GM19328 (cell line): ENCODE data around the gene RERE.

Experiments used
- ATAC-seq: cut with Tn5 transposase; IDR thresholded peaks from one replicate; pipeline ENCODE4 v1.9.1; 2021; ENCODE audit warnings: mild to moderate bottlenecking, moderate library complexity; ENCODE audit not compliant: unreplicated experiment

Gene RERE

DNA sequence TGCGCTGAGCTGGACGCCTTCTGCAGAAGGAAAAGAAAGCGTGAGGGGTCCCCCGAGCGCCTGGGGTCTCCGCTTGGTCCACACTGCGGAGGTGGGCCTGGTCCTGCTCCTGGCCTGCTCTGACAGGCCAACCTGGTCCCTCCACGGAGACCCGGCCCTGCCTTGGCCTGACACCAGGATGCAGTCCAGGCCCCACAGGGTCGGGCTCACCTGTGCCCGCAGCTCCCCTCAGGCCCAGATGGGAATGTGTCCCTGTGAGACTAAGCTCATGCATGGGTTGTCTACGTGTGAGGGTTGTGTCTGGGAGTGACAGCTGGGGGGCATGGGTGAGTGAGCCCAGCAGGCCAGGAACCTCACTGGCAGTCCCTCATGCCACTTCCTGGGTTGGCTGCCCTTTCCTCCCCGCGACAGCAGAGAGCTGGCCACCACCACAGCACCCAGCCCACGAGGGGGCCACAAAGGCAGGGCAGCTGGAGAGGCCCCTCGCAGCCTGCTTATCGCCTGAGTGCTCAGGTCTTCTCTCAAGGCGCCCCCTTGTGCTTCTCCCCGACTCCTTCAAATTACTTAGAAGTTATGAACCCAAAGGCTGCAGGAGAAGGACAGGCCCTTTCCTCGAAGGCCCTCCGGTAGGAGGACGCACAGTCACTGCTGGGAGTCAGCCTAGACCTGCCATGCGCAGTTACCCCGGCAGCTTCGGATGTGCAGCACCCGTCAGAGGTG lies 458.4 kb downstream of the RERE start:
- ATAC-seq = no peak

DNA sequence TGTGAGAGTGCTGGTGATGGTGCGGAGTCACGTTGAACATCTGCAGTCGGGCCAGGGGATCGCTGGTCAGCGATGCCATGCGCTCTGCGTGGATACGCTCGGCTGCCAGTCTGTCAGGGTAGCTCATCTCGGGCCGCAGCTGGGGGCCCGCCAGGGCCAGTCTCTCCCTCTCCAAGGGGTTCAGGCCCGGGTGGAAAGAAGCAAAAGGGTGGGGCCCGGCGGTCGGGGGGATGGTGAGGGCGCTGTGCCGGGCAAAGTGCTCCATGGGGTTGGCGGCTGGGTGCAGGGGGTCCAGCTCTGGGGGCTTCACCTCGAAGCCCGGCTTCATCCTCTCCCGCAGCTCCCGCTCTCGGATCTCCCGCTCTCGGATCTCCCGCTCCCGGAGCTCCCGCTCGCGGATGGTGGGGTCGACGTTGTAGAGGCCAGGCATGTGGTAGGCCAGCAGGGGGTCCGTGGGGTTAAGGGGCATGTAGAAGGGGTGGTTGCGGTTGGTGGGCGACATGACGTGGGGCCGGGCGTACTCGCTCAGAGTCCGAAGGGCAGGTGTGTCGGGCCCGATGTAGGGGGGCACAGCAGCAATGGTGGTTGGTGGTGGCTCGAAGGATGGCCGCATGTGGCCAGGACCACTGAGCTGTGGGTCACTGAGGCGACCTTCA lies 459.1 kb downstream of the RERE start:
- no peak for ATAC-seq

DNA sequence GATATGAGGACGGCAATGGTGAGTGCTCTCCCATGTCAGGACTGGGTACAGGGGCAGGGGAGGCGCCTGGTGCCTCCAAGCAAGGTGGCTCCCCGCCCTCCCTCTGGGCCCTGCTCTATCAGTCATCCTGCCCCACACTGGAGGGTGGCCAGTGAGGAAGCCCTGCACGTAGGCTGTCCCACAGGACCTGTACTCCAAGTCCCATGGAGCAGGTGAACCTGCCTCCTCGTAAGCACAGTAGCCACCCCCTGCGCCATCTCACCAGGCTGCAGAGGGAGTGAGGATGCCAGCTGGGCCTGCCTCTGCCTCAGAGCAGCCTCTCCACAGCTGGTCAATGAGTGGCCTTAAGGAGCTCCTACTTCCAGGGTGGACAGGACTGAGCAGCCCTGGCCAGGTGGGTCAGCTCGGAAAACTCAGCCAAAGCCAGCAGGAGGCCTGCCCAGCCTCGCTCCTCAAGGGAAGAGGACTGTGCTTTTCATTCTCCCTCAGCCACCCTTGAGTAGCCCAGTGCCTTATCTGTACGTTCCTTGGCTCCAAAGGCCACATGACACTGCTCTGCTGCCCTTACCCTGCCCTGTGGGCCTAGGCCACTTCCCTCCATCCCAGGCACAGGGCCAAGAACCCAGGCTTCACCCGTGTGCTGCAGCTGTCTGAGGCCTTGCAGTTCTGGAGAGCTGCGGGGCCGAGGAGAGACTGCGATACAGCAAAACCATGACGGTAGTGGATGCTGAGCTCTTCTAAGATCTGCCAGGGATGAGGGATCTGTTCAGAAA lies 459.9 kb downstream of the RERE start:
- ATAC-seq = no peak

DNA sequence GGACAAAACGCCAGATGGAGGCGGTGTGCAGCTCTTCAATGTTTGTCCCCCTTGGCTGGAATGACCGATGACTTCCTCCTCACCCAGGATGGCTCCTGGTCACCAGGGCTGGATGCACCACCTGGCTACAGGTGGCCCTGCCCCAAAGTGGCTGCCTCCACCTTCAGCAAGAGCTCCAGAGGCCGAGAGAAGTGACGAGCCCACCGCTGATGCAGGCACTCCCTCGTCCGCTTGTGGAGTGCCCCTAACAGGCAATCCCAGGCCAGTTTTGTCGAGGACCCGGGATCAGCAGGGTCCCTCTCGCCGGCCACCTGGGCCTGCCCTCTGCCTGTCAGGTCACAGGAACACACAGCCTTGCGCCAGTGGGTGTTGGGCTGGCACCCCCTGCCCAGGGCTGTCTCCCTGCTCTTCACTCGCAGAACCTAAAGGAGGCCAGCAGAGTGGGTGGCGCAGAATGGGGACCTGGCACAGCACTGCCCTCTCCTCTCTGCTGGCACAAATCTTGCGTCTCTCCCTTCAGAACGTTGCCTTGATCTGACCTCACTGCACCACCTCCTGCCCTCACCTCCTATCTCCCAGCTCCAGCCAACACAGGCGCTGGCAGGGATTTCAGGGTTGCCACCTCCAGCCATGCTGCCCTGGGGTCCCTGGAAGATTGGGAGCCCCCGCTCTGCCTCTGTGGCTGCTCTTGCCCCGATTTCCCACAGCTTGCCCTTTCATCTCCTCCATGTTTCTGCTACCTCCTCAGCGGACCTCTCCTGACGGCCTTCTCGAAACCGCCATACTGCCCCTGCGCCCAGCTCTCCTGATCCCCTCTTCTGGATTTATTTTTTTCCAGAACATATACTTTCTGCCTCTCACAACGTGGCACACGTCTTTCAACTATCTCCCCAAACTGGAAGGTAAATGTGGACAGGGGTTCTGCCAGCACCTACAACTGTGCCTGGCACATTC lies 460.9 kb downstream of the RERE start:
- ATAC-seq = no peak

DNA sequence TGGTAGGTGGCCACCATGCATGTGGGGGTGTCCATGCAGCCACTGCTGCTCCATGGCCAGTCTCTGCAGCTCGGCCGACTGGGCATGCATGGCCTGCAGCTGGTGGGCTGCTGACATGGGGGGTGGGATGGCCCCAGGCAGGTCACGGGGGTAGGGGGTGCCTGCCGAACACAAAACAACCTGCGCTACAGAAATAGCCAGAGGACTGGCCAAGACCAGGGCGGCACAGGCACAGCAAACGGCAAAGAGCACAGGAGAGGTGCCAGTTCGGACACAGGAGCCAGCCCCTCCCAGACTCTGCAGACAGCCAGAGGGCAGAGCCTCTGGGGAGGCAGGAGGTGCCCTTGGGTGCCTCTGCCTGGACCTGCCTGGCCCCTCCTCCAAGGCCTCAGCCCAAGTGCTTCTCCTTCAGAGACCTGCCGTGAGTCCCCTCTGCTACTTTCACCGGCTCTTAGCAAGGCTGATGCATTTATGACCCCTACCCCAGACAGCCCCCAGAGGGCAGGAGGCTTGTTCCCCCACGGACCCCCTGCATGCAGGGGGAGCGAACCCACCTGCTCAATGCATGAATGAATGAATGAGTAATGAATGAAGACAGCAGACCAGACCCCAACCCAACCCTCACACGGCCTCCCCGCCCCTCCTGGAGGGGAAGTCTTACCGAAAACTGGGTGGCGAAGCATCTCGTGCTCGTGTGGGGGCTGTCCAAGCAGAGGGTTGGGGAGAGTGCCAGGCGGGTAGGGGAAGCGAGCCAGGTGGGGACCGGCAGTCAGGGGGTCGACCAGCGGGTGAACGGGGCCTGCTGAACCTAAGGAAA lies 461.8 kb downstream of the RERE start:
- ATAC-seq = no peak

DNA sequence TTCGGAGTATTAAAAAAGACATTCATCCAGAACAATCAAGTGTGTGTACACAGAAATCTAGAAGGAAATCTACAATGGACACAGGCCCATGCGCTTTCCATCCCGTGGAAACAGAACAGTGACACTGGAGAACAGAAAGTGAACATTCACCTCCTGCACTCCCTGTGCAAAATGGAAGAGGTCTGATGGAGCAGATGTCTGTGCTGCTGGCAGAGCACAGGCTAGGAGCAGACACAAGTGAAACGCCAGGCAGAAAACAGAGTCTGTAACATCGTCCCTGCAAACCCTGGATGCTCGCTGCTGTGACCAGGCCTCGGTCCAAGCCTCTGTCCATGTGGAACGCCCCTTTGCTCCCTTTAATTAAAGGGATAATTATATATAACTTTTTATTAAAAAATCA lies 463.4 kb downstream of the RERE start:
- no peak for ATAC-seq

DNA sequence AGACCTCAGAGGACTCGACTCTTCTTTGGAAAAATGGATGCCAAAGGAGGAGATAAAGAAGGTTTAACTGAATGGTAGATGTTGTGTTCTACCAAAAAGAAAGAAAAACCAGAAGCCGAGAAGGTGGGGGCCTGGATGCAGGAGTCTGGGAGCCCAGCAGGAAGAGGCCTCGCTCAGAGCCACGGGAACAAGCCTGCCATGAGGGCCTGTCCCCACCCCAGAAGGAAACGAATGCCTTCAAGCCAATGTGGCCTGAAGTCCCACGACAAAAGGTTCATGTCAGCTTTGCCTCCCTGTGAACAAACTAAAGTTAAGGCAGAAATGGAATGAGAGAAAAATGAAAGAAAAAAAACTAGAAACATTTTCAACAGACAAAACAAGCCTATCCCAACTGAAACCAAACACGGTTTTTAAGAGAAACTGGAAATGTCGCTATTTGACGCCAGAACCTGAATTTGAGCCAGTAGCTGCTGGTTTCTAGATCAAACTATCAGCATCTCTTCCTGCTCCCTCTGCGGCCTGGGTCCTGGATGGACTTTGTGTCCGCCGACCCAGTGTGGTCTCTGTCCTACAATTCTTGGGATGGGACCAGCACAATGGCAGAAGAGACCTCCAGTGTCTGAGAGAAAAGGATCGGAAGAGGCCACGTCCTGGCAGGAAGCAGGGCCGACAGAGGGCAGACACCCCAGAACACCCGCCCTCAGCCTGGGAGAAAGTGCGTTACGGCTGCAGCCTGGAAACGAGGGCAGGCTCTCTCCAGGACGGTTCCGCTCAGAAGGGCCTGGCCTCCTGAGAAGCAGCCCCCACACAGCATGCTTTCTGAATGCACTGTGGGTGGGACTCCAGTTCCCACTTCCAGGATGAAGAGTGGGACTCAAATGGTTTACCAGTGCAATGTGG lies 464.3 kb downstream of the RERE start:
- no peak for ATAC-seq

DNA sequence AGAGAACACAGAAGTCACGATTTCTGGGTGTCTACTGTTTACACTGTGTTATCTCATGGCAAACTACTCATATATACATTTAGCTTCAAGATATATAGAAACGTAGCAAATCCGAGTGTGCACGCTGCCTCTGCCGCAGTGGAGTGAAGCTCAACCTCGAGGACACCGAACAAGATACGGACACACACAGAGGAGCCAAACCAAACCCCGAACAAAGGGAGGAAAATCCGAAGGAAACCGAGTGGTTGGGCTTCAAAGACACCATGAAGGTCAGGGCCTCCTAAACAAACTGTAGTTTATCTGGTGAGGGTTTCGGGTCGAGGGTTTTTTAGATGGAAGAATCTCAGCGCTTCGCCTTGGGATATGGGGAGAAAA lies 465.0 kb downstream of the RERE start:
- no peak for ATAC-seq

DNA sequence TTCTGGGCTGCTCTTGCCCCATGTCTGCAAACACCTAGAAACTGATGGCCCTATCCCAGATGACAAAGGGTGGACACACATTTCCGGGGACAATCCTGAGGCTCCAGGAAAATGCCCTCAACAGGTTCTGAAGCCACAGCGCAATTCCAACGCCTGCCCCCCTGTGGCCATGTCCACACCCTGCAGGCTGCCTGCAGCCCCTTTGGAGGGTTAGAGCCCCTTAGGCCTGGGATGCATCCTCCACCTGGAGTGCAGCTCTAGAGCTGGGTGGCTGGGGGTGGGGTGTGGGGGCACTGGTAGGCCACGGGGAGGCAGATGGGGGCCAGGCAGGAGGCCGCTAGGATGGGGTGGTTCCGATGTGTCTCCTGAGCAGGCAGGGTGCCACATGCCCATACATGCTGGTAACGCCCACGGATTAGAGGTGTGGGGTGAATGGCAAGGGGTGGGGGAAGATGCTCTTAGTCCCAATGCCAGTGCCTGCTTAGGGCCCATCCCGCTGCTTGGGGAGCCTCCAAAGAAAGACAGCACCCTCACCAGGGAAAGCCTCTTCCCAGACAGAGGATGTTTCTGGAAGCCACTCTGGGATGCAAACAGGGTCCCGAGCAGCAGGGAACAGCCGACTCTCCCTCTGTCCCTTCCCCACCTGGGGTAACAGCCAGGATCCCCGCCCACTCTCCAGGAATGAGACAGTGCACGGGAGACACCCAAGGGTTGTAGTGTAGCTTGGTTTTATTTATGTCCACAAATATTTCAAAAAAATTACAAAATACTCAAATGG lies 465.6 kb downstream of the RERE start:
- ATAC-seq = no peak

DNA sequence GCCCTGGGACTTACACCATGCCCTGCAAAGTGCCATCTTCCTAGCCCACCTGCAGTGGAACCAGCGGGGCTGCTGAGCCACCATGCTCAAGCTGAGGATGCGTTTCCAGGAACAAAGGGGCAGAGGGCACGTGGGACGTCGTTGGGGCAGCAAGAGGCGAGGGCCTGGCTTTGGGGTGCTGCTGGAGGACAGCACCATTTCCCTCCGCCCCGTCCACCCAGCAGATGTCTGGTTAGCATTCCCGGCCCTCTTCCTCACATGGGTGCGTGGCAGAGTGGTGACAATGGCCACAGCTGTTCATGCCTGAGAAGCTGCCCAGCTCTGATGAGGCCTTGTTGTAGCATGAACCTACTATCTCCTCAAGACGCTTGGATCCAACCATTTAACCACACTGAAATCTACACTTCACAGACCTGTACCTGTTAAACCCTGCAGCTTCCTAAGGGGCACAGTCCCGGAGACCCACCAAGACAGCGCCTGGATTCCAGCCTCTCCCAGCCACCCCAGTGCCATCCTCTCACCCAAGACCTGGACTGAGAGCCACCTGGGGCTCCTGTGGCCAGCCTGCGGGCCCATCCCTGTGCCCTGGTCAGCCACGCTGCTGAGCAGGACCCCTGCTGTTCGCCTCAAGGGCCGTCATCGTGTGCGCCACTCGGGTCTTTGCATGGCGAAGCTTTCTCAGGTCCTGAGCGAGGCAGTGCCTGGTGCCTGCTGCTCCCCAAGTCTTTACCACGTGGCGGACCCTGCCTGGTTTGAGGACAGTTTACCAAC lies 466.3 kb downstream of the RERE start:
- no peak for ATAC-seq

DNA sequence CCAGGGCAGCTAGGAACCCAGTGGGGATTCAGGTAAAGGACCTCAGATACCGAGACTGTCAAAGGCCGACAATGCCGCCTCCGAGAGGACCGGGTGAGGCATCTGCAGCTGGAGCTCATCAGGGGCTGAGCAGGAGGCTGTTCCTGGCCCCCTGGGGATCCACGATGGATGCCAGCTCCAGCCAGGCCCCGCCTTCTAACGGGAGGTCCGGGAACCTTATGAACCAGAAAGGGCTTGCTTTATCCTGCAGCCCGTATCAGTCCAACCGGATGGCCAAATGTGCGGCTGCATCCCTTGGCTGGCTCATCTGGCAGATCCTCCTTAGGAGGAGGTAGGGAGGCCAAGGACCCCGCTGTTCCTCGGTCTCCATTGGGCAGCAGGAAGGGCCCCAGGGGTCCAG lies 467.5 kb downstream of the RERE start:
- ATAC-seq = no peak

DNA sequence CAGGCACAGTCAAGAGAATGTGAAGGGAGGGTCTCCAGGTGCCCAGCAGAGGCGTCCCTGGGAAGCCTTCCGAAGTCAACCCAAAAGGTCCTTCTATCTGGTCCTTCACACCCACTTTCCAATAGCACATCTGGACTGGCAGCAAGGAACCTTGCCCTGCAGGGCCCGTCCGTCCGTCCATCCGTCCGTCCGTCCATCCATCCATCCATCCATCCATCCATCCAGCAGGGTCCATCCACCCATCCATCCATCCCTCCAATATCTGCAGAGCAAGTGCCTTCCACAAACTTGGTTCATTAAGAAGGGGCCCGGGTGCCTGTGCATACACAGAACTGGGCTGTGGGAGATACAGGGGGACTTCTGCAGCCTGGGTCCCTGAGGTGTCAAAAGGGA lies 468.0 kb downstream of the RERE start:
- no peak for ATAC-seq

DNA sequence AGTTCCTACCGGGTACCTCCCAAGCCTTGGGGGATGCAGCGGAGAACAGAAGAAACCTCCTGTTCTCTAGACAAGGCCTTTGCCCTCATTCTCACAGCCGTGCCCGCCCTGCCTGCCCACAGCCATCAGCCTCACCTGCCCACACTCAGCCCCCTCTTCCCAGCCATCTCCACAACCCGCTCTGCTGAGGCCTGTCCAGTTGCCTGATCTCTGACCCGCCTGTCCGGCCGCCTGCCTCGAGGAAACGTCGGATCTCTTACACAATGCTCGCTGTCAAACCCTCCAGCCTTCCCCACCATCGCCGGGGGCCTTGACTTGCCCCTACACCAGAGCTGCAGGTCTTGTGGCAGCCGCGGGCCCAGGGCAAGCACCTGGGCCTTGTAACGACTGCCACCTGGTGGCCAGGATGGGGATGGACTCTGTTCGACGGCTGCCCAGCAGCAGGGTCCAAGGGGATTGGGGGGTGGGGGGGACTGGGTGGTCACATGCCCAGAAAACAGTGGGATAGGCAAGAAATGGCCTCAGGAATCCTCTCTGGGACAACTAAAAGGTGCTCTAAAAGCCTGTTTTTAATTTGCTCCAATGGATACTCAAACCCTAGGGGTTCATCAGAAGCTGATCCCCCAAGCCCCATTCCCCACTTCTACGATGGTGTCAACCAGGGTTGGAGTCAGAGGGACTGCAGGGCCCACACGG lies 468.5 kb downstream of the RERE start:
- no peak for ATAC-seq

DNA sequence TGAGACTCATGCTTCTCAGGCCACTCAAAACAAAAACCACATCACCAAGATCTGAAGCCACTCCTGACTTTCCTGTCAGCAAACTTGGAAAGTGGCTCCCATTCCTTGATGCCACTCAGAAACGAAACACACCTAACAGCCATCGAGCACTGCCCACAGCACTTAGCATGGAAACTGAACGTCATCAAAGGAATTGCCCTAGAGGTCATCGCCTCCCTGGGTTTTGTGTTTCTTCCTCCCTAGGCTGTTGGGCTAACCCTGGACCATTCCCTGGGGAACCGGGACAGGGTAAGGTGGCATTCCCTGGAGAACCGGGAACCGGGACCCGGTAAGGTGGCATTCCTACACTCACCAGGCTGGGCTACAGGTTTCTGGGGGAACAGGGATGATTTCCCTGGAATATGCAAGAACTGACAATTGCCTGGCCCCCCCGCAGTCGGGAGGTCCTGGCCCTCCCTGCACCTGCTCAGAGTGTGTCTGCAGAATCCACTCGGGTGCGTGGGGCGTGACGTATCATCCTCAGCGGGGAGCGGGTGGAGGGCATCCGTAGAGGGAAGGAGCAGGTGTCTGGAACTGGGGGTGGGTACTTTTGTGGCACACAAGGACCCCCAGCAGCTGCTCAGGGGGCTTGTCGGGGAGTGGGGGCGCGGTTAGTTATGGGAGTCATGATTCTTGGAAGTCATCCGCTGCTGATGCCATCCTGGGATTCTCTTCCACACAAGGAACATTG lies 469.2 kb downstream of the RERE start:
- no peak for ATAC-seq

DNA sequence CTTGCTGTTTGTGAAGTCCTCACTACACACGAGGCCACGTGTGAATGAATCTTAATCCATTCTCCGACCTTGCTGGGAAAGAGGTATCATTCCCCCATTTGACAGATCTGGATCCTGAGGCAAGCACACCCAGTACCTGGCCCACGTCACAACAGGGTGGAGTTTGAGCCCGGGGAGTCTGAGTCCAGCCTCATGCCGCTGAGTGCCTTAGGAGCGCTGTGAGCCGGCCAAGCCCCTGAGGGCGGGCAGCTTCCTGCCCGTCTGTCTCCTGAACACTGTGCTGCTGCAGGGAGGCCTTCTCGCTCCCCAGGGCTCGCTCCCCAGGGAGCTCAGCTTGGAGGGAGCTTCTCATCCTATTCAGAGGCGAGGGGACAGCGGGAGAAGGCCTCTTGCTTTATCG lies 469.8 kb downstream of the RERE start:
- no peak for ATAC-seq

DNA sequence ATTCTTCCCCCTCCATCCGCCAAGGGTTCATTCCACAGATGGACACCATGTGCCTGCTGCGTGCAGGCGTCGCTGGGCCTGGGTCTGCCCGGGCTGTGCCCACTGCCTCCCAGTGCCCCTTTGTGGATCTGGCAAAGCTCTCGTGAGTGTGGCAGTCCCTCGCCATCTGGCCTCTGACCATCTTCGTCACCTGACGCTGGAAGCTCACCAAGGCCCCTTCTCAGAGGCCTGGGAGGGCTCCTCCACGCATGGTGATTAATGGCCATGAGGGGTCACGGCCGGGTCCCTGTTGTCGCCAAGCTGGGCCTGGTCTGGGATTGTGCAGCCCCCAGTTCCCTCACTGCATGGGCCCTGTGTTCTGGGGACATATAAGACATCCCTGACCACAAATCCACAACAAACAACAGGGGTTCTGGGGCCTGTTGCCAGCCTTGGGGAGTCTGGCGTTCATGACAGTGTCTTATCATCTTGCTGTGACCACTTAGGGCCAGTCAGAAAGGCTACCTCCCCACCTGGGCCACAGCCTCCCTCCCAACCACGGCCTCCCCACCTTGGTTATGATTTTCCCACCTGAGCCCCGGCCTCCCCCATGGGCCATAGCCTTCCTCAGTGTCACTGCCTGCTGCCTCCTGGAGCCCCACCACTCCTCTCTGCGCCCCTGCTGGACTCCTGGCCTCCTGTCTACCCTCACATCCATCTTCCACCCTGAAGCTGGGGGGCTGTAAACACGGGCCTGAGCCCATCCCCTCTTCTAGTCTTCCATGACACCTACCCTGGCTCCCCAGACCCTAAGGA lies 471.6 kb downstream of the RERE start:
- no peak for ATAC-seq
